NCI-H2196 treated with DMSO at 0.1 percent for 48 hours (cell line): ENCODE data around the gene ECI1.
"Not testable (repeated sequence)": the region's sequence is repeated elsewhere in the genome, so short reads cannot be mapped to it uniquely, and the experiment has no call there.

Source experiments
- DNase-seq: peaks from one replicate; lab custom pipeline; 2025; ENCODE audit not compliant: unreplicated experiment; lab: John Stamatoyannopoulos, UW

Gene ECI1

DNA sequence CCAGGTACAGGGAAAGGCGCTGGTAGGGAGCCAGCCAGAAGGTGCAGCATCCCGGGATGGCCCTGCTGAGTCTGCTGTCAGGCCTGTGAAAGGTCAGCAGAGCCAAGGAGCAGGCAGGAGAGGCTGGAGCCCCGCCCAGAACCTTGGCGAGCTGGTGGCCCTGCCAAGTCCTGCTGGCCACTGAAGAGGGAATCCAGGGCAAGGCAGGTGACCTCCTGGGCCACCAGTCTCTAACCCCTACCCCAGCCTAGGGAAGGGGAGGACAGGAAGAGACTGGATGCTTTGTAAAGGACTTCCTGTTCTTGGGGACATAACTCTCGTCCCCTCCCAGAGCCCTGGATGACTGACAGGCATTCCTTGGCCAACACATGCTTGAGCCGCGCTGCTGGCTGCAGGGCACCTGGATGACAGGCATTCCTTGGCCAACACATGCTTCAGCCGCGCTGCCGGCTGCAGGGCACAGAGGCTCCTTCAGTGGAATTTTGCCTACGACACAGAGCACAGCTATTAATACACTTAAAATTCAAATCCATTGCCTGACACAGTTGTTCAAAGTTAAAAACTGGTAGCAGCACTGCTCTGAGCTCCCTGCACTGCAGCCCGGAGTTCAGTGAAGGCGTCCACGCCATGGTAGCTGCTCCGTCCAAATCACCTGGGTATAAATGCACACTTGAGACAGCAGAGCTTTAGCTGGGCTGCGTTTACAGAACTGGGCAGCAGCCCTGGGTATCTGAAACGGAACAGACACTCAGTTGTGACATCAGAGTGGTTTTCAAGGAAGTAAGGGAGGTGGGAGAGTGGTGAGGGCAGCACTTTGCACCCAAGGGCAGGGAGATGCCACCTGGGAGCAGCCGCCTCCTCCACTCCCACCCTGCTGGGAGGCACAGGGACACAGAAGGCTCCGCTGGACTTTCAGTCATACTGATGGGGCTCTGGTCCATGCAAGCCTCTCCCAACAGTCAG, 38.7 kb downstream of the ECI1 start:
- no peak for DNase-seq

DNA sequence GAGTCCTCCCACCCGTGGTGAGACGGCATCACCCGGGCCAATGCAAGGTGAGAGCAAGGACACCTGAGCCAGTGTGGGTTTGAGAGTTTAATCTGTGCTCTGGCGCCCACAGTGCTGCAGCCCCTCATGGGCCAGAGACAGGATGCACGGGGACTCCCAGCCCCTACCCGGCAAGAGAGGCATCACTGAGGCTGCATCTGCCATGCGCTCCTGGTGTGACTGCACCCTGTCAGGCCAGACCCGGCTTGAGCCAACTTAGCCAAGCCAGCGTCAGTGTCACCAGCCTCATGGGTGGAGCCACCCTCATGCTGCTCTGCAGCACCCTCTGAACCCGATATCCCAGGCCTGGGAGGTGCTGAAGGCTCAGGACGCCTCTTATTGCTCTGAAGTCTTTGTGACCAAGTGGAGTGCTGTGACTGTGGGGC, 39.5 kb downstream of the ECI1 start:
- DNase-seq: no peak

DNA sequence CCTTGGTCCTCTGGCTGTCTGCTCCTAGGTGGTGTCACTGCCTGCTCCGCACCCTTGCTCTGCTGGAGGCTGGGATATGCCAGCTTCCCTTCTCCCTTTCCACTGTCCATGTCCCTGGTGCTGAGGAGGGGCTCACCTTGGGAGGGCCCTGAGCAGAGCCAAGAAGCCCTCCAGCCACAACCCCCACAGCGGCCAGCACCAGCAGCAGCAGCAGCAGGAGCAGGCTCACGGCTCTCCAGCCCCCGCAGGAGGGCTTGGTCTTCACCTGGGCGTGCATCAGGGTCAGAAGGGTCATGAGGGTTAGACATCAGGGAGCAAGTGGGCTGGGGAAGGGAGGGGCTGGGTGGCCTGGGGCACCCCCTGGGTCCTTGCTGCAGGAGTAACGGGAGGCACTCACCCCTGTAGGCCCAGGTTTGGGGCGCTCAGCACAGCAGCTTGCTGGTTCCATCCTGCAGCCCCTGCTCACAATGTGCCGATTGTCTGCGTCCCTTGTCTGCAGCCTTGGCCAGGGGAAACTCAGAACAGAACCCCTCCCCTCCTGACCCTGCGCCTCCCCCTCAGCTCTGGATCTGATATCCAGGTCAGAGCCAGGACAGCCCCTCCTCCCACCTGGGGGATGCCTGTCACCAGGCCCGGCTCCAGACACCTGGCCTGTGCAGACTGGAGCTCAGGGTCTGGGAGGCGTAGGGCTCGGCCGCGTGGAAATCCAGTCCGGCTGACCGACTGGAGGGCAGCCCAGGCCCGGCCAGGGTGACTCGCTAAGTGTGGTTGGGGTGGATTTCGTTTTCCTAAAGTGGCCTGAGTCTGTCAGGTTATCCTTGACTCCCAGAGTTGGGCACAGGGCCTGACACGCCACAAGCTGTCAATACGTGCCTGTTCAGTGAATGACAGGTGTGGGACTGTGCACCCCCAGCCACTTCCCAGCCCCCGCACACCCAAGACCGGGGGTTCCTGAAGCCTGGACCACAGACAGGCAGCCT, 40.7 kb downstream of the ECI1 start, which contains the start of gene BRICD5:
BRICD5 (minus strand) TSS at position 478 of the 980 bp plus-strand sequence; CDS start at position 448, 30 bp downstream.
- DNase-seq: no peak

DNA sequence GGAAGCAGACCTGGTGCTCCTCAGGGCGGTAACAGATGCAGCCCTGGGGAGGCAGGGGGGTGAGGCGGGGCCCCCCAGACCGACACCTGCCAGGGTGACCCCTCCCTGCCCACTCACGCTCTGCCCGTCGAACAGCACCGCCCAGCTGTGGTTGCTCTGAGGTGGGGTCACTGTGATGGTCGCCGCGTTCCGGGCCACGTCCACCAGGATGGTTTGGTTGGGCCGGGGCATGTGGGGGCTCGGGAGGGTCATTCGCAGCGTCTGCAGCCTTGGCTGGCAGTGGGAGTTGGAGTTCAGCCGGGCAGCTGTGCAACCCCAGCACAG, 41.4 kb downstream of the ECI1 start:
- DNase-seq: no peak

DNA sequence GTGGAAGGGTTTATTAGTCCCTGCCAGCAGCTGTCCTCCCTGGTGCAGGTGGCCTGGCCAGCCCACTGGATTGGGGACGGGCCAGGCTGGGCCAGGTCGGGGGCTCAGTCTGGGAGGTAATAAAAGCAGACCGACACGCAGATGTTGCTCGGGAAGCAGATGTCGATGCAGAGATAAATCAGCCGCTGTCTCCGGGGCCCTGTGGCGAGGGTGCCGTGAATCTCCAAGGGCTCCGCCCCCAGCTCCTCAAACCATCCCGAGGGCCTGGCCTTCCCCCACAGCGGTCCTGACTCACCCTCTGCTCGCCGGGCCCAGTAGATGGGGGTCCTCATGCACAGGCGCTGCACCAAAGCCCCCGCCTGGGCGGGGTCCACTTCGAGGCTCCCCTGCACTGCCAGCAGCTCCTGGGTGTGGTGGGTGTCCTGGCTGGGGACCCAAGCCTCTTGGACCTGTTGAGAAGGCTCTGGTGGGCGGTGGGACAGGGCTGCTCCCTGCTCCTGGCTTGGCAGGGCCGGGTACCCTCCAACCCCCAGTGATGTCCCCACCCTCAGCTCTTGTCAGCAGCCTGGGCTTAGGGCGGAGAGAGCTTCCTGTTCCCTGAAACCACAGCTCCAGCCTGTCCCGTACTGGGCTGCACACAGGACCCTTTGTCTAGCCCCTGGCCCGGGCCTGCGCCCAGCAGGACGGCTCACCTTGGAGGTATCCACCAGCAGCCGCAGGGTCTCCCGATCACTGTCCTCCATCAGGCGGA, 42.0 kb downstream of the ECI1 start:
- DNase-seq: no peak

DNA sequence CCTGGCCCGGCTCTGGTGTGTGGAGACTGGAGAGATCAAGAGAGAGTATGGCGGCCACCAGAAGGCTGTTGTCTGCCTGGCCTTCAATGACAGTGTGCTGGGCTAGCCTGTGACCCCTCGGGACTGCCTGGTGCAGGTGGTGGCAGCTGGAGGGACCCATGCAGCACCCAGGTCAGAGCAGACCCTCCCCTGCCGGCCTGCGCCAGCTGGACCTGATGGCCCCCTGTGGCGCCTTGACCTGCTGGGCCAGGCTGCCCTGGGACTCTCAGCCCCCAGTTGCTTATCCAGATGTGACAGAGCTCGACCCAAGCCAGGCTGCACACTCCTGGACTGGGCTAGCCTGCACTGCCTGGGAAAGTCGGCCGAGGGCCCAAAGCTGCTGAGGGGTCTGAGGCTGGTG, 42.6 kb downstream of the ECI1 start:
- DNase-seq: no peak

DNA sequence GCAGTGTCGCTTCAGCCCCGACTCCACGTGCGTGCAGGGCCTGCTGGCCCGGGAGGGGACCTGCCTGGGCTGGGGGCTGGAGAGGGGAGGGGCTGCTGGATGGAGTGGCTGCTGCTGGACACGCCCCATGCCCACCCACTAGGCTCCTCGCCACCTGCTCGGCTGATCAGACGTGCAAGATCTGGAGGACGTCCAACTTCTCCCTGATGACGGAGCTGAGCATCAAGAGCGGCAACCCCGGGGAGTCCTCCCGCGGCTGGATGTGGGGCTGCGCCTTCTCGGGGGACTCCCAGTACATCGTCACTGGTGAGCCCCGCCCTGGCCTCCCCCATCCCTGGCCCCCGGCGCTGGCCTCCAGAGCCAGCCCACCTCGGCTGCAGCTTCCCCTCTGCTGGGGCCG, 43.1 kb downstream of the ECI1 start:
- no peak for DNase-seq

DNA sequence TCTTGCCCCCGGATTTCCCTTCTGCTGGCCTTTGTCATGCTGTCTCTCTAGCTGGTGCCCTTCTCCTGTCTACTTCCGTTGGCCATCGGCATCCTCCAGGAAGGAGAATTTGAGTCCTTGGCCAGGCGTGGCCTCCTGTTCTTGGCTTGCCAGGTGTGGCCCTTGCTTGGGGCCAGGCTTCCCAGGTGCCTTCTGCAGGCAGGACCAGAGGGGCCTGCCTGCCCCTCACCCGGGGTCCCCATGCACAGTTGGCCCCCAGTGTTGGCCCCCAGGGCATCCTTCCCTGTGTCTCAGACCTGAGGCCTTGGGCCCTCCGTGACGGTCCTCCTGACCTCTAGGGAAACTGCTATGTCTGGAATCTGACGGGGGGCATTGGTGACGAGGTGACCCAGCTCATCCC, 43.5 kb downstream of the ECI1 start:
- no peak for DNase-seq

DNA sequence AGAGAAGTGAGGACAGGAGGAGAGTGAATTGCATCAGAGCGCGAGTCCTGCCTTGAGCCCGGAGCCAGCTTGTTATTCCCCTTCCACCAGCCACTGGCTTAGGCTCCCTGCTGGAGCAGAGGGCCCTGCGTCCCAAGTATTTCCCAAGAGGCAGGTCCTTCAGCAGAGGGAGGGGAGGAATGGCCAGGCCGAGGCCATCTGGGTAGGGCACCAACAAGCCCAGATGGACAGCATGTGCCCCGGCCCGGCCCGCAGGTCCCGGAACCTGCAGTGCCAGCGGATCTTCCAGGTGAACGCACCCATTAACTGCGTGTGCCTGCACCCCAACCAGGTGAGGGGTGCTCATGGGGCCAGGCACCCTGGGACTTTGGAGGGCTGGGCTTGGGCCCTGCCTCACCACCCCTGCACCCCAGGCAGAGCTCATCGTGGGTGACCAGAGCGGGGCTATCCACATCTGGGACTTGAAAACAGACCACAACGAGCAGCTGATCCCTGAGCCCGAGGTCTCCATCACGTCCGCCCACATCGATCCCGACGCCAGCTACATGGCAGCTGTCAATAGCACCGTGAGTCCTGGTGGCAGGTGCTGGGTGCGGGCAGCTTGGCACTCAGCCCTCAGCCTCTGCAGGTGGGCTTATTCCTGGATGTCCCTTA, 44.5 kb downstream of the ECI1 start:
- no peak for DNase-seq

DNA sequence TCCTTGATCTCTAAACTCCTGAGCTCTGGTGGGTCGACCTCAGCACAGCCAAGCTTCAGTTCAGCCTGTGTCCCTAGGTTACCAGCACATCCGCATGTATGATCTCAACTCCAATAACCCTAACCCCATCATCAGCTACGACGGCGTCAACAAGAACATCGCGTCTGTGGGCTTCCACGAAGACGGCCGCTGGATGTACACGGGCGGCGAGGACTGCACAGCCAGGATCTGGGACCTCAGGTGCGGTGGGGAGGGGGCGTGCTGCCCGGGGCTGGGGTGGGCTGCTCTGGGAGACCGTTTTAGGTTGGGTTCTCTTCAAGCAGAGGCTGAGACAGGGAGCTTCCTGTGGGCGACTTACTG, 45.0 kb downstream of the ECI1 start:
- no peak for DNase-seq

DNA sequence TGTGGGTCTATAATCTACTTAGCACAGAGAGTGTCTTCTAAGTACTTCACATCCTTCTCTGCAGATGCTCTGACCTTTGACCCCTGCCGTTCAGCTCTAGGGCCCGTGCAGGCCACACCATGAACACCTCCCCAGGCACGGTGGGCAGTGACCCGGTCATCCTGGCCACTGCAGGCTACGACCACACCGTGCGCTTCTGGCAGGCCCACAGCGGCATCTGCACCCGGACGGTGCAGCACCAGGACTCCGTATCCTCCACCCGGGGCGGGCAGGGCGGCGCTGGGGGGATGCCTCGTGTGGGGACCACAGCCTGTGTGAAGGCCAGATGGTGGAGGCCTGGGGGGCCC, 45.4 kb downstream of the ECI1 start:
- peak; percentile 53 for DNase-seq

DNA sequence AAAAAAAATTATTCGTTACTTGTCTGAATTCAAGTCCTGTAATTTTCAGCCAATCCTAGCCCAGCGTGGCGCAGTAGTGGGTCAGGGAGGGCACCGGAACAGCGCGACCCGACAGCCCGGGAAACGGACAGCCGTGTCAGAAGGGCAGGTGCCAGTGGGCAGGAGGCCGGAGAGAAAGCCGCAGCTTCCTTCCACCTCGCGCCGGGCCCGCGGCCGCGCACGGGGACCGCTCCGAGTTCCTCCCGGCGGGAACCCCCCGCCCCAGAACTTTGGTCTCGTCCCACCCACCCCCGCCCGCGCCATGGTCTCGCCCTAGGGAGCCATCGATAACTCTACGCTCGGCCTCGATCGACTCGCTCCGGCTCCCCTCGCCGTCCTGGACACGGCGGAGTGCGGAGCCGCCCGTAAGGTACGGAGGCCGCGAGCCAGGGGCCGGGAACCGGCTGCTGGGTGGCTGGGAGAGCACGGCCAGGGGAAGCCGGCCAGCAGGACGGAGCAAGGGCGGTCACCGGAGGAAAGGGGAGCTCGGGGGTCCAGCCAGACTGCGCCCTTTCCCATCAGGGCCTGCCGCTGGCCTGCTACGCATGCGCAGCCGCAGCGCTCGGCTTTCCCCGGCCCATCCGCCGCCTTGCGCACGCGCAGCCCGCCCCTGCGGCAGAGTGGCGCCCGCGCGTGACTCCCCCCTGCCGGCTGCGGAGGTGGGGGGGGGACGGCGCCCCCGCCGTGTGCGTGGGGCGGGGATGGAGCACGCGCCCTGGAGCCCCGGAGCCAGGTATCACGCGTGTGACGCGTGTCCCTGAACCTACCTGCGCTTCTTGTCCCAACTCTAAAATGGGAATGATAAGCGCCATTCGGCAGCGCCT, 46.1 kb downstream of the ECI1 start, which contains the start of gene MLST8:
MLST8 (plus strand) TSS at position 351 of the 863 bp plus-strand sequence. CDS start 632 bp downstream, outside the sequence.
- DNase-seq: peak; percentile 72

DNA sequence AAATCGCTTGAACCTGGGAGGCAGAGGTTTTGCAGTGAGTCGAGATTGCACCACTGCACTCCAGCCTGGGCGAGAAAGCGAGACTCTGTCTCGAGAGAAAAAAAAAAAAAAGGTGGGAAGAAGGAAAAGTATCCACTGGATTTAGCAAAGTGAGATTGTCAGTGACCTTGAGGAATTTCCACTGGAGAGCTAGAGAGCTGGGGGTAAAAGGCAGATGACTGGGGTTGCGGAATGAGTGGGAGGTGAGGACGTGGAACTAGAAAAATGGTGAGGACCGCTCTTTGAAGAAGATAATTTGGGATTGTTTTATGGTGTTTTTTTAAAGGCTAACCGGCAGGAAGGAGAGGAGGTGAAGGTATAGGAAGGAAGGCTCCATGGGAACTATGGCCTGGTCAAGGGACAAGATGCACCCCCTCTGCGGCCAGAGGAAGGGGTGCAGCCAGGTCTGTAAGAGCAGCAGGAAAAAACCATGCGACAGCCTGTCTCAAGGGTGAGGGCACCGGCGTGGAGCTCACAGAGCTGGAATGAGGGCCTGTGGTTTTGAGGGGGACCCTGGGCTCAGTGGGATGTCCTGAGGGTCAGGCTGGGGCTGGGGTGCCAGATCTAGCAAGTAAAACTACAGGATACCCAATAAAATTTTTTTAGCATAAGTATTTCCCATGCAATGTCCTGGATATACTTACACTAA, 46.8 kb downstream of the ECI1 start:
- no peak for DNase-seq

DNA sequence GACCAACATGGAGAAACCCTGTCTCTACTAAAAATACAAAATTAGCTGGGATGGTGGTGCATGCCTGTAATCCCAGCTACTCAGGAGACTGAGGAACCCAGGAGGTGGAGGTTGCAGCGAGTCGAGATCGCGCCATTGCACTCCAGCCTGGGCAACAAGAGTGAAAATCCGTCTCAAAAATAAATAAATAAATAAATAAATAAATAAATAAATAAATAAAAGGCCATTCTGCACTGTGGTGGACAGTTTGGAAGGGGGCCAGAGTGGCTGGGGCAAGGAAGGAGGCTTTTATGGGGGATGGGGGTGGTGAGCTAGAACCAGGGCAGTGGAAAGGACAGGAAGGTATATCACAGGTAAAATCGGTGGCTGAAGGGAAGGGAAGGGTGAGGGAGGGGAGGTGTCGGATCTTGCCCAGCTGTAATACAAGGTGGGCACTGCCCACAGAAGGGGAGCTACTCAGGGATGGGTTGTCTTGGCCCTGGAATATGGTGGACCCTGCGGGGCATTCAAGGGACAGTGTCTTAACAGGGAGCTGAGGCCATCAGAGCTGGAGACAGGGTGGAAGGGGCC, 48.2 kb downstream of the ECI1 start:
- not testable (repeated sequence) for DNase-seq

DNA sequence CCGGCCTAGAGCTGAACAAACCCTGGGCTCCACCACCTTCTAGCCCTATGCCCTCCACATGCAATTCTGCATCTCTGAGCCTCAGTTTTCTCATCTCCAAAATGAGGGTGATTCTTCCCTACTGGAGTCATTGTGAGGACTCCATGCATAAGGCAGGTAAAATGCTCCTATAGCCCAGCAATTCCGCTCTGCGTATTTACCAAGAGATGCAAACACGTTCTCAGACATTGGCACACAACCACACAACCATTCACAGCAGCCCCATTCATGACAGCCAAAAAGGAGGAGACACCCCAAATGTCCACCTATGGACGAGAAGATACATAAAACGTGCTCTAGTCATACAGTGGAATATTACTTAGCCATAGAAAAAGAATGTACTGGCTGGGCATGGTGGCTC, 51.1 kb downstream of the ECI1 start:
- DNase-seq: no peak

DNA sequence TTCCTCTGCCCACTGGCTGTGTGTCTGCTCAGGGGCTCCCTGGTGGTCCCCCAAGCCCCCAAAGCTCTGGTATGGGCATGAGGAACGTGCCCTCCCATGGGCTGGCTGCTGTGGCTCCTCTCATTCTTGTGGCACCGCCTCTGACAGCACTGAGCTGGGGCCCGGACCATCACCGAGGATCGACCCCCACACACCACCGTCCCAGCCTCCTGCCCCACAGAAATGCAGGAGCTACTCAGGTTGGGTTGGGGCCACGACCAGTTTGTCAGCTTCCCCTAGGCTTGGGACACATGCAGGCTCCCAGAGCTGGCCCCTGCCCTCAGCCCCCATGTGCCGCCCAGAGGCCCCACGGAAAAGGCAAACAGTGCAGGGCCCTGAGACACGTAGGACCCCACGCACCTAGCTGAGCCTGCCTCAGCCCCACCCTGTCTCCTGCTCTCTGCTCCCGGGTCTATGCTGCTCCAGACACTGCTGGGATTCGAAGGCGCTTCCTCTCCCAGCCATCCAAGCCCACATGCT, 51.7 kb downstream of the ECI1 start:
- no peak for DNase-seq

DNA sequence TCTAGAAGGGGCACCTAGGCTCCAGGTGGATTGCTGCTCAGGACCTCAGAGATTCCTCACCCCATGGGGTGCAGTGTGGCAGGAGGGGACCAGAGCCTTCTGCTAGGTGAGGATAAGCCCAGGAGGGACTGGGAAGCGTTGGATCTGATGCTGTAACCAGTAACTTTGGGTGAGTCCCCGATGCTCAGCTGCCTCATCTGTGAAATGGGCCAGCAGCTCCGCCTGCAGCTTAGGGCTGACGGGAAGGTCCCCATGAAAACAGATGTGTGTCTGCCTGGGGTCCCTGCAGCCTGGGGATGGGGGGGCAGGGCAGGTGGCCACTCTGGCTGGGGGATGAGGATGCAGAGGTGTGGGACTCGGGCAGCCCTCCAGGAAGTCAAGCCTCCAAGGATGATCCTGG, 52.3 kb downstream of the ECI1 start:
- no peak for DNase-seq

DNA sequence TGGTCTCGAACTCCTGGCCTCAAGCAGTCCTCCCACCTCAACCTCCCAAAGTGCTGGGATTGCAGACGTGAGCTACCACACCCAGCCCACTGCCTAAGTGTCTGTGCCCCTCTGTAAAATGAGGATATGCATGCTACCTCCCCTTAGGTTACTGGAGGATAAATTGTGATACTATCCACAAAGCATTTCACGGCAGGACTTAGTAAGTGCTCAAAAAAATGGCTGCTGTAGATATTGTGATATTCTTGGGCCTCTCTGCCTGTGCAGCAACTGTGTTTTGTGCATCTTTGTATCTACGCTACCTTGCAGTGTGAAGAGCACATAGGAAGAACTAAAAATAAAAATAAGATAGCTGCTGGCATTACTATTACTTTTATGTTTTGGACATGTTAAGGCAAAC, 53.1 kb downstream of the ECI1 start:
- DNase-seq: no peak
